NCI-H82 treated with DMSO at 0.1 percent for 48 hours (cell line): ENCODE data around the gene CCDC63.
A peak's percentile ranks its signal among the peaks of the same experiment; 100 is the strongest.

Experiments used
- DNase-seq: peaks from one replicate; lab custom pipeline; 2025; ENCODE audit not compliant: unreplicated experiment; lab: John Stamatoyannopoulos, UW

CCDC63 gene

DNA sequence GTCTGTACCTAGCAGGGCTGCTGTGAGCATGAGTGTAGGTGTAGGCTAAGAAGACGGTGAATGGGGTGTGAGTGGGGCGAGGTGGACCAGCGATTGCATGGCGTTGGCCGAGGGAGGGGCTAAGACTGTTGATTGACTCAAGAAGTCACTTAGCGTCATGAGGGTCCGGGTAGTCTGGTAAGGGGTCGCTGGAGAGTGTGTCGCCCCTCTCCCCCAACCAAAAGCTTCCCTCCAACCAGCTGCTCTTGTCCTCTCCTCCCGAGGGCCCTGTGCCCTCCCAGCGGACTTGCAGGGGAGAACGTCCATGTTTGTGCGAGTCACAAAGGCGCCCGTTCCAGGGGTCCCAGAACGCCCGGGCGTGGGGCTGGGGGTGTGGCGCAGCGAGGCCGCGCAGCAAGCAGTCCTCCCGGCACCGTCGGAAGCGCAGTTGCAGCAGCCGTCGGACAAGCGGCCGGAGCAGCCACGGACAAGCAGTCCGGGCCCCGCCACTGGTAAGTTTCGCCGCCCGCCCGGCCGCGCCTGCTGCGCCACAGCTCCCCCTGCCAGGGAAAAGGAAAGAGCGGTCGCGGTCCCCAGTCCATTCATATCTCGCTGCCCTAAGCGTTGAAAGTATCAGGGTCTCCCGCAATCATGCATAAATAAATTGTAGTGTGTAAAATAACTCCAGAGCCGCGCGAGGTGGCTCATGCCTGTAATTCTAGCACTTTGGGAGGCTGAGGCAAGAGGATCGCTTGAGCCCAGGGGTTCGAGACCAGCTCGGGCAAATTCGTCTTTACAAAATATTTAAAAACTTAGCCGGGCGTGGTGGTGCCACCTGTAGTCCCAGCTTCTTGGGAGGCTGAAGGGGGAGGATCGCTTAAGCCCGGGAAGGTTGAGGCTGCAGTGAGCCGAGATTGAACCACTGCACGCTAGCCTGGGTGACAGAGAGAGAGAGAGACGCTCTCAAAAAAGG is at the start of gene CCDC63:
CCDC63 (plus strand) TSS at position 373 of the 952 bp plus-strand sequence. CDS start 5,968 bp downstream, outside the sequence.
- peak; percentile 37 for DNase-seq

DNA sequence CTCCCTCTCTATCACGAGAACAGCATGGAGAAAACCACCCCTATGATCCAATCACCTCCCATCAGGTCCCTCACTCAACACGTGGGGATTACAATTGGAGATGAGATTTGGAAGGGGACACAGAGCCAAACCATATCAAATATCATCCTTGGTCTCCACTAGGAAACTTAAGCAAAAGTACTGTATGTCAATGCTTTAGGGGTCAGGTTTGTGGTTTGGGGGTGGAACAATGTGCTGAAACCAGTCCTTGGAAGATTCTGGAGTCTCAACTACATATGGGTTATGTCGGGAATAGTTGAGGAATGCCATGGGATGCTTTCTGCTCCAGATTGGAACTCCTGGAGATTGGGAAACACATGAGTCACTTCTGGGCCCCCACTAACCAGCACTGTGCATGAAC is 48.3 kb upstream of the CCDC63 start:
- DNase-seq, result no peak

DNA sequence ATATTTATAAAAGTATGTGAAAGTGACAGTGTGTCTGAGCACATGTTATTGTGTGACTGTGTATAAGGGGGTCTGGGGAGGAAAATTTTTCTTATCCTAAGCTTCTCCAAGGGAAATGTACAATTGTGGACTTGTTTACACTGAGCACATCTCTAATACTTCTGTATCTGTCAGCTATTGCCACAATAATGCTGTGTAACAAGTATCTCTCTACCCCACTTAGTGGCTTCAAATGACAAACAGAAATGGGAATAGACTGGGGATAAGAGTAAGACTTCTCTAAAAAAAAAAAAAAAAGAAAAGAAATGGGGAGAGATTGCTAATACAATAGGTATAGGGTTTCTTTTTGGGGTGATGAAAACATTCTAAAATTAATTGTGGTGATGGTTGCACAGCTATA is 44.3 kb upstream of the CCDC63 start:
- DNase-seq, result no peak

DNA sequence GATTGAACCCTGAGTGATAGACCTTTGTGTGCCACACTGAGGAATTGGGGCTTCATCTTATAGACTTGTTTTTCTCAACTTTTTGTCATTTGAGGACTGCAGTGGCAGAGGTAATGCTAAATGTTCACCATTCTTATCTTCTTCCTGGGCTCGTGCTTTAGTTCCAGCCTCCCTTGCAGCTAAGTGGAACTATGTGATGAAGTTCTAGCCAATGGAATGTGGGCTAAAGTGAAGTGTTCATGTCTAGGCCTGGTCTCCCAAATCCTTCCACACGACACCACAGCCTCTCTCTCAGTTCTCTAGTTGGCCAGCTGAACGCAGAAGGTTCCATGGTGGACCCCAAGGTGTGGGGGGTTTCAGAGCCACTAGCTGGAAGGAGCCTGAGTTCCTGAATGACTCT is 42.4 kb upstream of the CCDC63 start:
- DNase-seq, result no peak

DNA sequence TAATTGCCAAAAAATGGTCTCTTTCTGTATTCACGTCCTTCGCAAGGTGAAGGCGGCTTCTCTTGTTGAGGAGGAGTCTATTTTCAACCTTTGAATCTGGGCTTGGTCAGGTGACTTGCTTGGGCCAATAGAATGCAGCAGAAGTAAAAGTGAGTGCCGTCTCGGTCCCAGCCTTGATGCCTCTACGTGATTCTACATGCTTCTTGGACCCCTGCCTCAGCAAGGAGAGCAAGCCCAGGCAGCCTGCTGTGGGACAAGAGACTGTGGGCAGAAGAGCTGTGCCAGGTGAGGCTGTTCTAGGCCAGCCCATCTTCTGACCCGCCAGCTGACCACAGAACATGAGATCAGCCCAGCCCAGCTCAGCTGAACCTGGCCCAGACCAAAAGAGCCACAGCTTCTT is 39.1 kb upstream of the CCDC63 start:
- DNase-seq, result no peak

- no peak for DNase-seq
Measured at GRCh38 chr12:110809149-110809548, 37.6 kb upstream of the CCDC63 start.

- DNase-seq, result no peak
Measured at GRCh38 chr12:110811972-110812371, 34.8 kb upstream of the CCDC63 start.

DNA sequence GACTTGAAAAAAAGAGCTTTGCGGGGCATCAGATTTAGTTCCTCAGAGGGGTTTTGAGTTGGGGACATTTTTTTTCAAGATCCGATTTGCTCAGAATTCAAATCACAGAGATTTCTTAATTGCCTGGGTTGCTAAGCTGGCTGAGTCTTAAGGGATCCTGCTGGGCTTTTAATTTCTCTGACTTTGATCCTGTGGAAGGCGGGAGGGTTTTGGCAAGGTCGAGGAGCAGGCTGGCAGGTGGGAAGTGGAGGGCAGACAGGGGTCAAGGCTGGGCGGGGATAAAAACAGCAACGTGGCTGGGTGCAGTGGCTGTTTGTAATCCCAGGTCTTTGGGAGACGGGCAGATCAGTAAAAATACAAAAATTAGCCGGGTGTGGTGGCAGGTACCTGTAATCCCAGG is 33.5 kb upstream of the CCDC63 start:
- peak; percentile 85 for DNase-seq

- no peak for DNase-seq
Measured at GRCh38 chr12:110813756-110814155, 33.0 kb upstream of the CCDC63 start.

DNA sequence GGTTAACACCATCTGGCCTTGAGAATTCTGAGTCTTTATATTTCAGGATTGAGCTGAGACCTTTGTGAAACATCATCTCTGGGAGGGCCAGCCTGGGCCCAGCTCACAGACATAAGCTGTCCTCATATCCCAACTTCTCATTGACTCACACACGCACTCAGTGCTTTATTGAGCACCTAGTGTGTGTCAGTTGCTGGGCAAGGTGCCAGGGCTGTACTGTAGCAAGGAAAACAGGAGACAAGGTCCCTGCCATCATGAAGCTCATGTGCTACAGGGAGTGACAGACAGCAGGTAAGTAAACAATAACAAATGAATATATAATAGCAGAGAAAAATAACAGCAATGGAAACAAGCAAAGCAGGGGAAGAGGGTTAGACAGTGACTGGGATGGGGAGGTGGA is 30.5 kb upstream of the CCDC63 start:
- DNase-seq, result no peak

DNA sequence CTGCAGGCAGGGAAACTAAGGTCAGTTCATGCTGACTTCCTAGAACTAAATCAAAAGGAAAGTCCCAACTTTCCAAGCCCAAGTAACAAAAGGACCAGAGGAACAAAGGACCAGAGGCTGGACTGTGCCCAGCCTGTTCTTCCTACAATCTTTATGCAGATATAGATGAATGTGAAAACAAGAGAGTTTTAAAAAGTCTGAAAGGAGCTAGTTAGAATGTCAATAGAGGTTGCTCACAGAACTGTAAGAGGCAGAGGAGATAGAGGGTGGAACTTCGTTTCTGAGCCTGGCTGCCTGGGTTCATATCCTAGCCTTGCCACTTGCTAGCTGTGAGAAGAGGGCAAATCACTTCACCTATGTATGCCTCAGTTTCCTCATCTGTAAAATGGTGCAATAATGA is 30.0 kb upstream of the CCDC63 start:
- DNase-seq, result no peak

GRCh38 chr12:110818511-110818910 is 28.3 kb upstream of the CCDC63 start:
- no peak for DNase-seq

DNA sequence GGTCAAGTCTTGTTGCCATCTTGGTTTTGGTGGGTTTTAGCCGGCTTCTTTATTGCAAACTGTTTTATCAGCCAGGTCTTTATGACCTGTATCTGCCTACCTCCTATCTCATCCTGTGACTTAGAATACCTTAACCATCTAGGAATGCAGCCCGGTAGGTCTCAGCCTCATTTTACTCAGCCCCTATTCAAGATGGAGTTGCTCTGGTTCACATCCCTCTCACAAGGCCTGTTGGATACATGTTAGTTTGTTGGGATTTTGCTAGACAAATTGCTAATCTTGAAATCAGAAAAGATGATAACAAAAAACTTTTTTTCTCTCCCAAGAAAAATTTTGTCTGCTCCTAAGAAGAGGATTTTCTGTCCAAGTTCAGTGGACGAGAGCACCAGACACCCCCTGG is 27.6 kb upstream of the CCDC63 start:
- DNase-seq, result no peak

DNA sequence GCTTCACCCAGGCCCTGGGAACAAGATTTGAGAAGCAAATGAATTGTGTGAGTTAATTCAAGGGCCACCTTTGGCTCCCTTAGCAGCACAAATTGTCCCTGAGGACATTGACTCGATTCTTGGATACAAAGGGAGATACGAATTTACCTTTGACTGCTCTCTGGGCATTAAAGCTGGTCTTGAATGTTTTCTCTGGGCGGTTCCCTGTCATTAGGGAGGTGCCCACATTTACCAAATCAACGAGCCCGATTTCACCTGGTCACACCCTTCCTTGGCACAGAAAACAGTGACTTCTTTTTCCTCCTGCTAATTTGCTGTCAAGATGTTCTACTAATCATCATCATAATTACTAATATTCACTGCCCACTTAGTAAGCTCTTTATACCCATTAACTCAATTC is 27.1 kb upstream of the CCDC63 start:
- no peak for DNase-seq

DNA sequence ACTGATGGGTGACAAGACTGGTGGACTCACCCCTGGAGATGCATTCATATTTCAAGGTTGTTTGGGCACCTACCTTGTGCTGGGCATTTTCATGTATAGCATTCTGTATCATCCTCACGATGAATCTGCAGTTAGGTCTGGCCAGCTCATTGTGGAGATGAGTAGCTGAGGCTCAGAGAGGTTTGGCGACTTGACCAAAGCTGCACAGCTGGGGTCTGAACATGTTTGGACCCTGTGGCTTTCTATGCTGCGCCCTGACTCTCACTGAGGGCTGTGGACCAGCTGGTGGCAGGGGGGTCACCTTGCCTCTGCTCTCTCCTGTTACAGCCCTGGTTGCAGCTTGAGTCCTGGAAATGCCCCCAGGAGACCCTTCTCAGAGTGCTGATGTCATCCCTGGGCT is 24.9 kb upstream of the CCDC63 start:
- DNase-seq, result no peak

DNA sequence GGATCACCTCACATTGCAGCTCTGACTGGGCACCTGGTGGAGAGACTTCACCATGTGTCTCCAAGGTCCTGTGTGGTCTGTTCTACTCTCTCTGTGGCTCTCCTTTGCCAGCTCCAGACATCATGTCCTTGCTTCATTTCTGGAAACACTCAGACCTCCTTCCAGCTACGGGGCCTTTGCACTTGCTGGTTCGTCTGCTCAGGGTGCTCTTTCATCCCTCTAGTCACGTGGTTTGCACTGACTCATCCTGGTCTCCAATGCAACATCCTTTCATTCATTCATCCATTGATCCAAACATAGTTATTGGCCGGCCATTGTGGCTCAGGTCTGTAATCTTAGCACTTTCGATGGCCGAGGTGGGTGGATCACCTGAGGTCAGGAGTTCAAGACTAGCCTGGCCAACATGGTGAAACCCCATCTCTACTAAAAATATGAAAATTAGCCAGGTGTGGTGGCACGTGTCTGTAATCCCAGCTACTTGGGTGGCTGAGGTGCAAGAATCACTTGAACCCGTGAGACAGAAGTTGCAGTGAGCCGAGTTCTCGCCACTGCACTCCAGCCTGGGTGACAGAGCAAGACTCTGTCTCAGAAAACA is 23.9 kb upstream of the CCDC63 start:
- DNase-seq, result no peak

GRCh38 chr12:110824342-110824741 is 22.4 kb upstream of the CCDC63 start:
- DNase-seq, result no peak

DNA sequence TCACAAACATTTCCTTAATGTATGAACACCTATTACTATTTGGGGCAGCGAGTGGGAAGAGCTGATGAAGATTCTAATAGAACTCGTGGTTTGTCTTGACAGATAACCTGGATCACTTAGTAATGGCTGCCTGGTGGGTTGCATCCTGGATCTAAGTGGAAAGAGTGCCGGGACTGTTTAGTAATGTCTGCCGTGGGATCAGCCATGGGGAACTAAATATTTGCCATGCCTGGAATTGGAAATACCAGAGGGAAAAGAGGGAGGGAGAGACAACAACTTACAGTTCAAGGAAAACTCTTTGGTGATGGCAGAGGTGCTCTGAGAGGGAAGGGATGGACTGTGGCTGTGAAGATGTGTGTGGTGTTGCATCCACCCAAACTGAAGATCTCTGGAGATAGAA is 21.3 kb upstream of the CCDC63 start:
- no peak for DNase-seq

GRCh38 chr12:110826592-110827200 is 20.1 kb upstream of the CCDC63 start:
- peak; percentile 82 for DNase-seq

- DNase-seq, result peak; percentile 68
Measured at GRCh38 chr12:110829308-110829707, 17.5 kb upstream of the CCDC63 start.

GRCh38 chr12:110836291-110836690 is 10.5 kb upstream of the CCDC63 start:
- no peak for DNase-seq

GRCh38 chr12:110841007-110841406 is 5.8 kb upstream of the CCDC63 start:
- DNase-seq, result no peak
